ENCODE results near the gene PRLR. TPM values are rescaled to one million over a fixed set of nuclear protein-coding genes. Genes with fewer than 3 reads are reported as not detected.
A peak's percentile ranks its signal among the peaks of the same experiment; 100 is the strongest.
"Not testable (repeated sequence)": the region's sequence is repeated elsewhere in the genome, so short reads cannot be mapped to it uniquely, and the experiment has no call there.

PRLR gene
- total RNA-seq, 1 experiment from 2014 or later, result 0.59 TPM

DNA sequence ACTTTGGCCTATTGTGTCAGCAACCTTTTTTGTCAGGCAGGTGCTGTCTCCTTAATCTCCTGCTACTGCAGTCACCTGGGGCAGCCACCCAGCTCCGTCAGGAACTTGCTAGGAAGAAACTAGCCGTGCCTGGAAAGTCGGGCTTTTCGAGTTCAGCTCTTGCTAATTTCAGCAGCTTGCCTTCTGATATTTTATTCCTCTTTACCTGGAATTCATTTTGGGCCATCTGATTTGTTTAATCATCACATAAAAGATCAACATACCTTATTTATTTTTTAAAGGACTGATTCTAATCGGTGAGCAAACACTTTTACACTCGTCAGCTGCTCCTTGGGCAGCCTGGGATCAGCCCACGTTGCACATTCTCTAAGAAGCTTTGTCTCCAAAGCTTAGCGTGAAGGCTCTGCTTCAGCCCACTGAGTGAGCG is 42.2 kb downstream of the PRLR start:
- Mint-ChIP-seq H3K9me3 (ENCODE audit: low read depth, unreplicated experiment) (peaks cover 3% of the 10 kb centered on the region), H3K4me1 (ENCODE audit: low read depth, unreplicated experiment) (peaks cover 8% of the 10 kb centered on the region), H3K27ac (ENCODE audit: unreplicated experiment) (no peak overlapping the region), H3K36me3 (ENCODE audit: insufficient read depth, unreplicated experiment) (no peaks in the 10 kb centered on the region), H3K4me3 (ENCODE audit: low read depth, unreplicated experiment) (no peak overlapping the region), H3K27me3 (ENCODE audit: unreplicated experiment) (peaks cover 17% of the 10 kb centered on the region)
- CTCF ChIA-PET, result interaction anchor here (0.7 kb wide), 1 partner anchor 110 kb away, joined by 3 read pairs; no protein-coding TSS in a partner anchor
- BruUV-seq (replicated peaks), result no TSS peak
- intact Hi-C loops (cut with micrococcal nuclease; ENCODE audit: unreplicated experiment), result no loop called here
- no peak for DNase-seq
- TF ChIP-seq, protein P1, sequence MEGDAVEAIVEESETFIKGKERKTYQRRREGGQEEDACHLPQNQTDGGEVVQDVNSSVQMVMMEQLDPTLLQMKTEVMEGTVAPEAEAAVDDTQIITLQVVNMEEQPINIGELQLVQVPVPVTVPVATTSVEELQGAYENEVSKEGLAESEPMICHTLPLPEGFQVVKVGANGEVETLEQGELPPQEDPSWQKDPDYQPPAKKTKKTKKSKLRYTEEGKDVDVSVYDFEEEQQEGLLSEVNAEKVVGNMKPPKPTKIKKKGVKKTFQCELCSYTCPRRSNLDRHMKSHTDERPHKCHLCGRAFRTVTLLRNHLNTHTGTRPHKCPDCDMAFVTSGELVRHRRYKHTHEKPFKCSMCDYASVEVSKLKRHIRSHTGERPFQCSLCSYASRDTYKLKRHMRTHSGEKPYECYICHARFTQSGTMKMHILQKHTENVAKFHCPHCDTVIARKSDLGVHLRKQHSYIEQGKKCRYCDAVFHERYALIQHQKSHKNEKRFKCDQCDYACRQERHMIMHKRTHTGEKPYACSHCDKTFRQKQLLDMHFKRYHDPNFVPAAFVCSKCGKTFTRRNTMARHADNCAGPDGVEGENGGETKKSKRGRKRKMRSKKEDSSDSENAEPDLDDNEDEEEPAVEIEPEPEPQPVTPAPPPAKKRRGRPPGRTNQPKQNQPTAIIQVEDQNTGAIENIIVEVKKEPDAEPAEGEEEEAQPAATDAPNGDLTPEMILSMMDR (IDR thresholded peaks at IDR 0.05; ENCODE audit: unreplicated experiment), result no peak

DNA sequence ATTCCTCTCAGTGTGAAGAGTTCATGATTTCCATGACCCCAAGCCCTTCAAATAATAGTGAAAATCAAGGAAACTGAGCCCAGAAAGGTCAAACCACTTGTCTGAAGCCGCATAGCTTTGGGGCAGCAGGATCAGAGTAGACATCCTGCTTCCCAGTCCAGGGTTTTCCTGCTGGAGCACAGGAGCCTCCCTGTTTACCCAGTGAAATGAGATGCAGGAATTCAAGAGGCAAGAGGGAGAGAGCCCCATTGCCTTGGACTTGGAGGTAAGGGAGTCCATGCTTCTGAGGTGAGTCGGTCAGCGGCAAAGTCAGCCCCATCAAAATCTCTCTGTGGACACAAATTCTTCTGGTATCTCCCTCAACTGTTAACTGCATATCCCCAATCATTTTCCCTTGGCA is 42.7 kb downstream of the PRLR start:
- DNase-seq; H3K36me3 Mint-ChIP-seq (ENCODE audit: insufficient read depth, unreplicated experiment); intact Hi-C loops (cut with micrococcal nuclease; ENCODE audit: unreplicated experiment); H3K4me1 Mint-ChIP-seq (ENCODE audit: low read depth, unreplicated experiment); CTCF ChIA-PET; H3K27ac Mint-ChIP-seq (ENCODE audit: unreplicated experiment); H3K4me3 Mint-ChIP-seq (ENCODE audit: low read depth, unreplicated experiment); BruUV-seq (replicated peaks); H3K9me3 Mint-ChIP-seq (ENCODE audit: low read depth, unreplicated experiment): not testable (repeated sequence)
- peaks cover 17% of the 10 kb centered on the region for H3K27me3 Mint-ChIP-seq (ENCODE audit: unreplicated experiment)

DNA sequence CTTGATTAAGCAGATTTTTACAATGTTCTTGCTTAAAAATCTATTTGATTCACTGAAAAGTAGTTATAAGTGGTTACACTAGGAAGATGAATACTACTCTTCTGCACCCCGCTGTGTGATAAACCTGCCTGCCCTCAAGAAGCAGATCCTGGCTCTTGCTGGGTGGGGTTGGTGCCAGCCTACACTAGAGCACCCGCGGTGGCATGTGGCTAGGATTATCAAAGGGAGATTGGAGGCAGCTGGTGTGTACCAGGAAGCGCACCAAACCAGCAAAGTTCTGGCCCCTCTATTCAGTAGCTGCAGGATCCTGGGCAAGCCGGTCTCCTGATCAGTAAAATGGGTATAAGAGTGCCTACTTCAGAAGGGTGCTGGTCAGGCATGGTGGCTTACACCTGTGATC is 43.5 kb downstream of the PRLR start:
- no TSS peak for BruUV-seq (replicated peaks)
- Mint-ChIP-seq H3K27me3 (ENCODE audit: unreplicated experiment) (peaks cover 17% of the 10 kb centered on the region), H3K9me3 (ENCODE audit: low read depth, unreplicated experiment) (no peaks in the 10 kb centered on the region), H3K4me1 (ENCODE audit: low read depth, unreplicated experiment) (peaks cover 8% of the 10 kb centered on the region), H3K4me3 (ENCODE audit: low read depth, unreplicated experiment) (no peak overlapping the region), H3K27ac (ENCODE audit: unreplicated experiment) (no peak overlapping the region), H3K36me3 (ENCODE audit: insufficient read depth, unreplicated experiment) (no peaks in the 10 kb centered on the region)
- CTCF ChIA-PET, result no interaction called here
- intact Hi-C loops (cut with micrococcal nuclease; ENCODE audit: unreplicated experiment), result no loop called here
- no peak for DNase-seq
- TF ChIP-seq, protein P1 (IDR thresholded peaks at IDR 0.05; ENCODE audit: unreplicated experiment), result no peak

DNA sequence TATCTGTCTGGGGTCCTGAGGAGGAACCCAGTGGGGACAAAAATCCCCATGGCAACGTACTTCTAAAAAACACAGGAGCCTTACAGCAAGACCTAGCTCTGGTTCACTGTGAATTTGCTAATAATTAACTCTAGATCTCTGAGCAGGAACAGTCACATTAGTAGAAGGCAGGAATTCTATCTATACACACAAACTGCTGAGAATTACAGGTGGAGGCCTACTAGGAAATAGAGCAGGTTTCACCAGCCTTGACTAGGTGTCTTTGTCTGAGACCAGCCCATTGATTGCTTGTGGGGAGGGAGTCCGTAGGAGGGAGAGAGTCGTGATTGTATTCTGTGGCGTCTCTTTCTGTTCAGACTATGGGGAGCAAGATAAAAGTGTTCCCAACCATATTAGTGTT is 44.8 kb downstream of the PRLR start:
- Mint-ChIP-seq H3K36me3 (ENCODE audit: insufficient read depth, unreplicated experiment) (no peaks in the 10 kb centered on the region), H3K27ac (ENCODE audit: unreplicated experiment) (no peak overlapping the region), H3K4me3 (ENCODE audit: low read depth, unreplicated experiment) (no peak overlapping the region), H3K9me3 (ENCODE audit: low read depth, unreplicated experiment) (no peaks in the 10 kb centered on the region), H3K4me1 (ENCODE audit: low read depth, unreplicated experiment) (peaks cover 8% of the 10 kb centered on the region), H3K27me3 (ENCODE audit: unreplicated experiment) (peaks cover 17% of the 10 kb centered on the region)
- peak; percentile 17 for DNase-seq
- BruUV-seq (replicated peaks), result no TSS peak
- CTCF ChIA-PET, result interaction anchor here (0.7 to 1.1 kb wide), 2 partner anchors 20 to 741 kb away, joined by 3 to 6 read pairs; no protein-coding TSS in a partner anchor
- intact Hi-C loops (cut with micrococcal nuclease; ENCODE audit: unreplicated experiment), result no loop called here
- TF ChIP-seq, protein P1 (IDR thresholded peaks at IDR 0.05; ENCODE audit: unreplicated experiment), result no peak

DNA sequence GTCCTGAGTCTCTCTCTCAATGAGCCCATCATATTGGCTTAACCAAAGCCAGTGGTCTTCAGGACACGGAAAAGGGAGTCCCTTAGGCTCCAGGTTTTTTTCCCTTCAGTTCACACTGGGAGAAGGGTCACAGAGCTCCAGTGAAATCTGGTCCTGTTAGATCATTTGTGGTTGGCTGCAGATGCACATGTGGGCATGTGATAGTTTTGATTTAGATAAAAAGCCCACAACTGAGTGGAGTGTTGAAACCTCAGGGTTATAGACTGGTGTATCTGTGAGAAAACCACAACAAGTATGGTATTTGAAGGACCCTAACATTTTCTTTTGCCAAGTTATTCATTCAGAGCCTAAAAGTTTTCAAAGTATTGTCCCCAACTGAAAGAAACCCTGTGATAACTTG is 46.7 kb downstream of the PRLR start:
- intact Hi-C loops (cut with micrococcal nuclease; ENCODE audit: unreplicated experiment), result loop anchor here (2.0 kb wide), 1 partner anchor 95 kb away; no protein-coding TSS in a partner anchor
- no TSS peak for BruUV-seq (replicated peaks)
- TF ChIP-seq, protein P1 (IDR thresholded peaks at IDR 0.05; ENCODE audit: unreplicated experiment), result no peak
- H3K4me3 Mint-ChIP-seq (ENCODE audit: low read depth, unreplicated experiment), result no peak overlapping the region
- H3K27me3 Mint-ChIP-seq (ENCODE audit: unreplicated experiment), result peaks cover 13% of the 10 kb centered on the region
- H3K9me3 Mint-ChIP-seq (ENCODE audit: low read depth, unreplicated experiment), result peaks cover 3% of the 10 kb centered on the region
- no peak overlapping the region for H3K27ac Mint-ChIP-seq (ENCODE audit: unreplicated experiment)
- CTCF ChIA-PET, result no interaction called here
- H3K36me3 Mint-ChIP-seq (ENCODE audit: insufficient read depth, unreplicated experiment), result no peaks in the 10 kb centered on the region
- H3K4me1 Mint-ChIP-seq (ENCODE audit: low read depth, unreplicated experiment), result peaks cover 8% of the 10 kb centered on the region
- DNase-seq, result no peak

Measured in Calu3 (cell line).